GM11168 (cell line): ENCODE results near the gene TRIM39.

Source experiments
- in situ Hi-C: fragments of 300-500 bp; cut with MboI; formaldehyde crosslinking; loops from one replicate; pipeline ENCODE4 v1.12.0; 2022; ENCODE audit warnings: low sequenced_read_pairs; ENCODE audit not compliant: unreplicated experiment

The TRIM39 gene

GRCh38 chr6:30325873-30326525, 728 bp upstream of the TRIM39 start:
- in situ Hi-C loops, result no loop called here

GRCh38 chr6:30327232-30327746, 562 bp downstream of the TRIM39 start:
- in situ Hi-C loops, result no loop called here

- in situ Hi-C loops, result no loop called here
These were observed 1.7 kb downstream of the TRIM39 start for GRCh38 chr6:30328397-30328796.

GRCh38 chr6:30329331-30329730, 2.6 kb downstream of the TRIM39 start:
- in situ Hi-C loops, result no loop called here

GRCh38 chr6:30331981-30332380, 5.3 kb downstream of the TRIM39 start:
- in situ Hi-C loops, result no loop called here

- in situ Hi-C loops, result no loop called here
These were observed 7.5 kb downstream of the TRIM39 start for GRCh38 chr6:30334075-30334783.

GRCh38 chr6:30340589-30341054, 13.9 kb downstream of the TRIM39 start:
- in situ Hi-C loops, result no loop called here

GRCh38 chr6:30341218-30341617, 14.5 kb downstream of the TRIM39 start:
- in situ Hi-C loops, result no loop called here

GRCh38 chr6:30341728-30342127, 15.0 kb downstream of the TRIM39 start:
- in situ Hi-C loops, result no loop called here

GRCh38 chr6:30344191-30344867, 17.6 kb downstream of the TRIM39 start:
- in situ Hi-C loops, result no loop called here

- in situ Hi-C loops, result no loop called here
These were observed 18.3 kb downstream of the TRIM39 start, which contains the start of gene RPP21 for GRCh38 chr6:30344868-30345671. TSS of gene RPP21 (plus strand) at chr6:30345156. CDS start at chr6:30345172, 16 bp downstream.

GRCh38 chr6:30345852-30346251, 19.1 kb downstream of the TRIM39 start:
- in situ Hi-C loops, result no loop called here

GRCh38 chr6:30348957-30349356, 22.2 kb downstream of the TRIM39 start:
- in situ Hi-C loops, result no loop called here

- in situ Hi-C loops, result no loop called here
These were observed 22.9 kb downstream of the TRIM39 start for GRCh38 chr6:30349421-30350177.

- in situ Hi-C loops, result no loop called here
These were observed 23.8 kb downstream of the TRIM39 start for GRCh38 chr6:30350524-30350923.

GRCh38 chr6:30352550-30352949, 25.8 kb downstream of the TRIM39 start:
- in situ Hi-C loops, result no loop called here

GRCh38 chr6:30355281-30355680, 28.6 kb downstream of the TRIM39 start:
- in situ Hi-C loops, result no loop called here

- in situ Hi-C loops, result no loop called here
These were observed 29.8 kb downstream of the TRIM39 start for GRCh38 chr6:30356536-30356935.
